ENCODE measurements around the gene TGOLN2. TPM values are rescaled to one million over a fixed set of nuclear protein-coding genes. Genes with fewer than 3 reads are reported as not detected.

The TGOLN2 gene
- 48.7 and 57.9 TPM in 2 replicates for polyA plus RNA-seq

GRCh38 chr2:85327822-85328617 lies at the start of gene TGOLN2:
TGOLN2 (minus strand) TSS chr2:85327989; CDS start chr2:85327962, 27 bp downstream.

DNA sequence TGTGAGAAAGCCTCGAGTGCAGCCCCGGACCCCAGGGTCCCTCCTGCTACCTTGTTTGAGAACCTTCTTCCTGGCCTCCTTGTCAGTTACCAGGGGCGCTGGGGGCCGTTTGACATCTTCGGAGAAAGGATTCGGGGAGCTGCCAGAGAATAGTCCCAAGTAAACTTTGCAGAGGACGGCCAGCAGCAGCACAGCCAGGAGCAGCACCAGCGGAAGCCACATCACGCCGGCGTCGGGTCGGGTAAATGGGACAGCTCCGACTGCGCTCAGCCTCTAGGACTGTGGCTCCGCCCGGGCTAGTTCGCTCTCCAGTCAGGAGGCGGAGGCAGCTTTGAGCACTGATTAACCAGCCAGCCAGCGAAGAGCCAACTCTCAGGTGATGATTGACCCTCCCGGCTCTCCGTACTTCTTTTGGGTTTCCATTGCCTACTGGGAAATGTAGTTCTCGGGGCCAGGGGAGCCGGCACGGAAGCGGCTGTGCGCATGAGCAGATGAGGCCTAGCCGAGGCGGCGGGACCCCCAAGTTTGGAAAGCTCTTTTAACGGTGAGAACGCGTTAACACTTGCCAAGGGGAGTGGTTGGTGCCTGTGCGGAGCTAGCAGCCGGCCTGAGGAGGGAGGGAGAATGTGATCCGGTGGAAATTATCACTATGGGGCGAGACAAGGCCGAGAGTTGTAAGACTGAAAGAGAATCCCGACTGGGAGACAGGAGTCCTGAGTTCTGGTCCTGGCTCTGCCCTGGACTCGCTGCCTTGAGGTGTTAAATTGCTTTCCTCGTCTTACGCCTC lies 26.7 kb upstream of the TGOLN2 start, which contains the start of the genes ELMOD3 and RETSAT:
TSS of gene ELMOD3 (plus strand) at position 484 of the 787 bp plus-strand sequence. CDS start 2,430 bp downstream, outside the sequence.
TSS of gene RETSAT (minus strand) at position 243 of the 787 bp plus-strand sequence. CDS start at position 222, 21 bp downstream.

Other genes starting within 250 kb of the TGOLN2 start
- 1.3 and 2.6 TPM in 2 replicates for gene TCF7L1, start 194.6 kb downstream of the TGOLN2 start, polyA plus RNA-seq
- gene RETSAT, start 26.5 kb upstream of the TGOLN2 start, polyA plus RNA-seq, result 7.1 and 8.2 TPM in 2 replicates
- 2.1 and 4.9 TPM in 2 replicates for gene ELMOD3, start 26.8 kb upstream of the TGOLN2 start, polyA plus RNA-seq
- gene CAPG, start 82.4 kb upstream of the TGOLN2 start, polyA plus RNA-seq, result 0.65 TPM in 1 of 2 replicates, not detected in the other
- not detected in 2 replicates for gene SH2D6, start 90.7 kb upstream of the TGOLN2 start, polyA plus RNA-seq
- 56.5 and 69.3 TPM in 2 replicates for gene MAT2A, start 211.2 kb upstream of the TGOLN2 start, polyA plus RNA-seq
- 14.1 and 36.9 TPM in 2 replicates for gene GGCX, start 233.5 kb upstream of the TGOLN2 start, polyA plus RNA-seq
- 1.6 and 7.8 TPM in 2 replicates for gene VAMP8, start 249.6 kb upstream of the TGOLN2 start, polyA plus RNA-seq